MCF 10A (cell line): ENCODE data around the gene SVOP. TPM values are rescaled to one million over a fixed set of nuclear protein-coding genes. Genes with fewer than 3 reads are reported as not detected.

Experiments
- BruUV-seq: library from RNA; stranded (reverse); fragments of 400-500 nt; replicated peaks from 2 replicates; lab custom pipeline; 2021; lab: Mats Ljungman, UMichigan
- CTCF ChIA-PET: fragments of 300-600 bp; sonication (Branson Sonifier 250); formaldehyde crosslinking; extraction: SDS; loops from one replicate; lab custom pipeline; 2021; ENCODE audit warnings: antibody characterized with exemption, inconsistent platforms; lab: Yijun Ruan, JAX
- POLR2A ChIA-PET: fragments of 300-600, 350-650 bp; sonication (Branson Sonifier 250); formaldehyde crosslinking; extraction: SDS; loops from one replicate; lab custom pipeline; 2020; ENCODE audit warnings: antibody characterized with exemption, inconsistent platforms; lab: Yijun Ruan, JAX
- DNase-seq: peaks from one replicate; pipeline ENCODE4 v3.0.0-alpha.2; 2018; ENCODE audit not compliant: unreplicated experiment
- H3K27ac Mint-ChIP-seq: one replicate; pipeline ENCODE4 v1.8.0; 2022; ENCODE audit warnings: mild to moderate bottlenecking, low read depth, mixed read lengths; ENCODE audit not compliant: unreplicated experiment
- H3K27me3 Mint-ChIP-seq: one replicate; pipeline ENCODE4 v1.8.0; 2022; ENCODE audit warnings: mixed read lengths; ENCODE audit not compliant: insufficient read depth, unreplicated experiment
- H3K36me3 Mint-ChIP-seq: one replicate; pipeline ENCODE4 v1.8.0; 2022; ENCODE audit warnings: mild to moderate bottlenecking, moderate library complexity, mixed read lengths; ENCODE audit not compliant: insufficient read depth, unreplicated experiment
- H3K4me1 Mint-ChIP-seq: one replicate; pipeline ENCODE4 v1.8.0; 2022; ENCODE audit warnings: mixed read lengths; ENCODE audit not compliant: insufficient read depth, unreplicated experiment
- H3K4me3 Mint-ChIP-seq: one replicate; pipeline ENCODE4 v1.8.0; 2022; ENCODE audit warnings: mild to moderate bottlenecking, moderate library complexity, mixed read lengths; ENCODE audit not compliant: unreplicated experiment
- H3K9me3 Mint-ChIP-seq: one replicate; pipeline ENCODE4 v1.8.0; 2022; ENCODE audit warnings: mixed read lengths; ENCODE audit not compliant: unreplicated experiment
- intact Hi-C: fragments of 100-400 bp; cut with micrococcal nuclease; formaldehyde crosslinking; loops from 2 replicates; pipeline ENCODE4 v1.14.1; 2022
- total RNA-seq: library from RNA; stranded (reverse); gene quantifications from 2 replicates; pipeline ENCODE4 v1.2.3, GENCODE V29; 2022
- TF ChIP-seq, protein P1 (sequence below): fragments of 200-600 bp; IDR thresholded peaks from one replicate; pipeline ENCODE4 v1.8.0; 2022; ENCODE audit warnings: antibody characterized with exemption, mild to moderate bottlenecking; ENCODE audit not compliant: unreplicated experiment

Gene SVOP
- total RNA-seq, 1 experiment from 2014 or later, result not detected

DNA sequence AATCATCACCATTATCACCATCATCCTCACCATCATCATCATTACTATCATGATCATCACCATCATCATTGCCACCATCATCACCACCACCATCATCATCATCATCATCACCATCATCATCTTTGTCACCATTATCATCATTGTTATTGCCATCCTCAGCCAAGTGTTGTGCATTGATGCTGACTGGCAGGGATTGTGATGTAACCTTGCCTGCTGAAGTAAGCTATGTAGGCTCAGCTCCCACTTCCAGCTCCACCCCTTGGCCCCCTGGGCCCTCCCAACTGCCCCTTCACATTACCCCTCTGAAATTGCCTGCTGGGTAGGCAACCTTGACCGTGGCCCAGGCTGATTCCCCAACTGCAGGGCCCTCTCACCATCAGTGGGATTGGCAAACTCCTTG lies 37.6 kb downstream of the SVOP start:
- no peaks in the 10 kb centered on the region for H3K36me3 Mint-ChIP-seq
- H3K4me3 Mint-ChIP-seq, result no peak overlapping the region
- TF ChIP-seq, protein P1, sequence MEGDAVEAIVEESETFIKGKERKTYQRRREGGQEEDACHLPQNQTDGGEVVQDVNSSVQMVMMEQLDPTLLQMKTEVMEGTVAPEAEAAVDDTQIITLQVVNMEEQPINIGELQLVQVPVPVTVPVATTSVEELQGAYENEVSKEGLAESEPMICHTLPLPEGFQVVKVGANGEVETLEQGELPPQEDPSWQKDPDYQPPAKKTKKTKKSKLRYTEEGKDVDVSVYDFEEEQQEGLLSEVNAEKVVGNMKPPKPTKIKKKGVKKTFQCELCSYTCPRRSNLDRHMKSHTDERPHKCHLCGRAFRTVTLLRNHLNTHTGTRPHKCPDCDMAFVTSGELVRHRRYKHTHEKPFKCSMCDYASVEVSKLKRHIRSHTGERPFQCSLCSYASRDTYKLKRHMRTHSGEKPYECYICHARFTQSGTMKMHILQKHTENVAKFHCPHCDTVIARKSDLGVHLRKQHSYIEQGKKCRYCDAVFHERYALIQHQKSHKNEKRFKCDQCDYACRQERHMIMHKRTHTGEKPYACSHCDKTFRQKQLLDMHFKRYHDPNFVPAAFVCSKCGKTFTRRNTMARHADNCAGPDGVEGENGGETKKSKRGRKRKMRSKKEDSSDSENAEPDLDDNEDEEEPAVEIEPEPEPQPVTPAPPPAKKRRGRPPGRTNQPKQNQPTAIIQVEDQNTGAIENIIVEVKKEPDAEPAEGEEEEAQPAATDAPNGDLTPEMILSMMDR, result no peak
- H3K4me1 Mint-ChIP-seq, result no peaks in the 10 kb centered on the region
- ChIA-PET POLR2A (no interaction called here), CTCF (no interaction called here)
- H3K9me3 Mint-ChIP-seq, result no peaks in the 10 kb centered on the region
- no TSS peak for BruUV-seq
- intact Hi-C loops, result no loop called here
- H3K27ac Mint-ChIP-seq, result no peak overlapping the region
- no peak for DNase-seq
- H3K27me3 Mint-ChIP-seq, result peaks cover 2% of the 10 kb centered on the region

DNA sequence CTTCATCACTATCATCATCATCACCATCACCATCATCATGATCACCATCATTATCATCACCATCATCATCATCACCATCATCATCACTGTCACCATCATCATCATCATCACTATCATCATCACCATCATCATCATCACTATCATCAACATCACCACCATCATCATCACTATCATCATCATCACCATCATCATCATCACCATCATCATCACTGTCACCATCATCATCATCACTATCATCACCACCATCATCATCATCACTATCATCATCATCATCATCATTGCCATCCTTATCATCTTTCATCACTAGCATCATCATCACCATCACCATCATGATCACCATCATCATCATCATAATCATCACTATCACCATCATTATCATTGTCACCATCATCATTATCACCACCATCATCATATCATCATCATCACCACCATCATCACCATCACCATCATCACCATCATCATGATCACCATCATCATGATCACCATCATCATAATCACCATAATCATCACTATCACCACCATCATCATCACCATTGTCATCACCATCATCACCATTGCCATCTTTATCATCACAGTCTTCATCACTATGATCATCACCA lies 38.1 kb downstream of the SVOP start:
- ChIA-PET CTCF (no interaction called here), POLR2A (no interaction called here)
- Mint-ChIP-seq H3K36me3 (no peaks in the 10 kb centered on the region), H3K4me1 (no peaks in the 10 kb centered on the region), H3K27me3 (no peaks in the 10 kb centered on the region), H3K4me3 (no peak overlapping the region), H3K9me3 (no peaks in the 10 kb centered on the region), H3K27ac (no peak overlapping the region)
- BruUV-seq, result no TSS peak
- no peak for DNase-seq
- TF ChIP-seq, protein P1, result no peak
- intact Hi-C loops, result no loop called here

DNA sequence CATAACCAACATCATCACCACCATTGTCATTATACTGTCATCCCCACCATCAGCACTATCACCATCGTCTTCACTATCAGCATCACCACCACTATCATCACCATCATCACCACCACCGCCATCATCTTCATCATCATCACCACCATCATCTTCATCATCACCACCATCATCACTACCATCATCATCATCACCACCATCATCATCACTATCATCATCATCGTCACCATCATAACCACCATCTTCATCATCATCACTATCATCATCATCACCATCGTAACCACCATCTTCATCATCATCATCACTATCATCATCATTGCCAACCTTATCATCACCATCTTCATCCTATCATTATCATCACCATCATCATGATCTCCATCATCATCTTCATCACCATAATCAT lies 39.0 kb downstream of the SVOP start:
- no peak overlapping the region for H3K27ac Mint-ChIP-seq

DNA sequence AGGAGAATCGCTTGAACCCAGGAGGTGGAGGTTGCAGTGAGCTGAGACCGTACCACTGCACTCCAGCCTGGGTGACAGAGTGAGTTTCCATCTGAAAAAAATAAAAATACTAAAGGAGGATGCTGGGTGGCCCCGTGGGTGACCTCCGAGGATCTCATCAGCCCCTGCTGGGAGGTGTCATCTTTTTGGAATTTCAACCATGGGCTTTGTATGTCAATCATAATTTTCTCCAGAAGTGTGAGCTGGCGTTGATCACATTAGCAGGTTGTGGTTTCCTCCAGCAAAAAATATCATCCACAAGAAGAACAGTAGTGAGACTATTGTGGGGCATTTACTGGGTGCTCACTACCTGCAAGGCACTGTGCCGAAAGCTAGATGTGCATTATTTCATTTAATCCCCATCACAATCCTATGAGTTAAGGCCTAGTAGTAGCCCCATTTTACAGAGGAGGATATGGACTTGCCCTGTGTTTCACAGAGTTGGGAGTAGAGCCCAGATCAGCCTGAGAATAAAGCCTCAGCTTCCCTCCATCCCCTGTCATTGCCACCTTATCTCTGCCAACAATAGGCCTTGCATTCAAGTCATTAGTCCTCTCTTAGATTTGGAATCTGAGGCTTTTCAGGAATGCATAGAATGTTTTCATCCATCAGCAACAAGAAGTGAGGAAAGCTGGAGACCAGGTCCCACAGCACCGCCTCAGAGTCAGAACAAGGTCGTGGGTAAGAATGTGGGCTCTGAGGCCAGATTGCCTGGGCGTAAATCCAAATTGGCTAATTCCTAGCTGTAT lies 39.8 kb downstream of the SVOP start:
- POLR2A ChIA-PET, result no interaction called here
- intact Hi-C loops, result no loop called here
- Mint-ChIP-seq H3K4me3 (no peak overlapping the region), H3K27ac (no peak overlapping the region), H3K4me1 (no peaks in the 10 kb centered on the region), H3K9me3 (no peaks in the 10 kb centered on the region), H3K36me3 (no peaks in the 10 kb centered on the region), H3K27me3 (no peaks in the 10 kb centered on the region)
- BruUV-seq, result no TSS peak
- no peak for DNase-seq
- TF ChIP-seq, protein P1, result no peak
- CTCF ChIA-PET, result interaction anchor here (0.6 kb wide), 1 partner anchor 1067 kb away, joined by 3 read pairs; no protein-coding TSS in a partner anchor

More for the DNA sequence above, 39.0 kb downstream of the SVOP start:
- intact Hi-C loops, result no loop called here
- no peak for DNase-seq
- no peaks in the 10 kb centered on the region for H3K36me3 Mint-ChIP-seq
- H3K9me3 Mint-ChIP-seq, result no peaks in the 10 kb centered on the region
- H3K27me3 Mint-ChIP-seq, result no peaks in the 10 kb centered on the region
- no peak overlapping the region for H3K4me3 Mint-ChIP-seq
- TF ChIP-seq, protein P1, result no peak
- POLR2A ChIA-PET, result no interaction called here
- BruUV-seq, result no TSS peak
- CTCF ChIA-PET, result no interaction called here
- no peaks in the 10 kb centered on the region for H3K4me1 Mint-ChIP-seq
